HepG2 (cell line): ENCODE measurements around the gene STK11. TPM values are rescaled to one million over a fixed set of nuclear protein-coding genes. Genes with fewer than 3 reads are reported as not detected.
A peak's percentile ranks its signal among the peaks of the same experiment; 100 is the strongest.

Experiments used
- ARHGAP35 ChIP-seq: sonication (generic); formaldehyde crosslinking; IDR thresholded peaks from 2 replicates; pipeline ENCODE4 v1.9.0; 2022; ENCODE audit warnings: mild to moderate bottlenecking, inconsistent platforms, moderate library complexity, missing genetic modification reagents, borderline replicate concordance
- BCL6 ChIP-seq: IDR thresholded peaks from 2 replicates; pipeline ENCODE4 v1.6.1; 2016; ENCODE audit warnings: missing genetic modification reagents, missing compliant biosample characterization
- FOXO1 ChIP-seq: sonication (generic); formaldehyde crosslinking; IDR thresholded peaks from 2 replicates; pipeline ENCODE4 v1.4.0; 2020; ENCODE audit warnings: missing genetic modification reagents
- HHEX ChIP-seq: IDR thresholded peaks from 2 replicates; pipeline ENCODE4 v1.6.1; 2016; ENCODE audit warnings: control low read depth
- KAT7 ChIP-seq: IDR thresholded peaks from 2 replicates; pipeline ENCODE4 v1.6.1; 2018; ENCODE audit warnings: borderline replicate concordance, missing compliant biosample characterization
- PLSCR1 ChIP-seq: sonication (generic); formaldehyde crosslinking; IDR thresholded peaks from 2 replicates; pipeline ENCODE4 v1.5.0; 2020; ENCODE audit warnings: missing genetic modification reagents, mild to moderate bottlenecking, borderline replicate concordance
- SAP130 ChIP-seq: IDR thresholded peaks from 2 replicates; pipeline ENCODE4 v1.6.1; 2016; ENCODE audit warnings: low read depth
- SP4 ChIP-seq: sonication (generic); formaldehyde crosslinking; IDR thresholded peaks from 2 replicates; pipeline ENCODE4 v1.8.1; 2023; ENCODE audit warnings: mild to moderate bottlenecking, missing genetic modification reagents
- SPEN ChIP-seq: sonication (generic); formaldehyde crosslinking; IDR thresholded peaks from 2 replicates; pipeline ENCODE4 v1.5.1; 2020; ENCODE audit warnings: low read depth, mild to moderate bottlenecking, missing genetic modification reagents
- TAF15 ChIP-seq: fragments of 200-400 bp; formaldehyde crosslinking; IDR thresholded peaks from one replicate; pipeline ENCODE4 v1.6.1; 2018; ENCODE audit warnings: mild to moderate bottlenecking, low read depth, low read length; ENCODE audit not compliant: poor library complexity, severe bottlenecking
- THAP11 ChIP-seq: IDR thresholded peaks from 2 replicates; pipeline ENCODE4 v1.6.1; 2016; ENCODE audit warnings: missing biosample characterization, missing genetic modification reagents
- ZNF264 ChIP-seq: sonication (generic); formaldehyde crosslinking; IDR thresholded peaks from 2 replicates; pipeline ENCODE4 v1.4.0; 2020; ENCODE audit warnings: missing genetic modification reagents
- ZNF496 ChIP-seq: sonication (generic); formaldehyde crosslinking; IDR thresholded peaks from 2 replicates; pipeline ENCODE4 v1.8.1; 2023; ENCODE audit warnings: mild to moderate bottlenecking, moderate library complexity, missing genetic modification reagents; ENCODE audit not compliant: insufficient replicate concordance
- ZNF549 ChIP-seq: sonication (generic); formaldehyde crosslinking; IDR thresholded peaks from 2 replicates; pipeline ENCODE4 v1.5.0; 2020; ENCODE audit warnings: missing genetic modification reagents
- ZNF615 ChIP-seq: sonication (generic); formaldehyde crosslinking; IDR thresholded peaks from 2 replicates; pipeline ENCODE4 v1.5.0; 2020; ENCODE audit warnings: mild to moderate bottlenecking, missing genetic modification reagents, borderline replicate concordance
- ZNF773 ChIP-seq: sonication (generic); formaldehyde crosslinking; IDR thresholded peaks from 2 replicates; pipeline ENCODE4 v1.4.0; 2020; ENCODE audit warnings: missing genetic modification reagents, borderline replicate concordance
- ZXDC ChIP-seq: sonication (generic); formaldehyde crosslinking; IDR thresholded peaks from 2 replicates; pipeline ENCODE4 v1.5.0; 2020; ENCODE audit warnings: mild to moderate bottlenecking, missing genetic modification reagents
- polyA plus RNA-seq, 8 experiments: library from polyadenylated mRNA; depleted of rRNA in 3 of 8; stranded (reverse) in 7 of 8; unstranded in 1 of 8; fragments of >200 nt; fragmentation: Illumina TruSeq in 4 of 8; extraction: Trizol in 4 of 8; gene quantifications; 2 replicates each; pipeline versions ENCODE4 v1.2.1 to v1.2.3, GENCODE V29; 2011 to 2016; ENCODE audit warnings: low read depth in 4 of 8, missing spikeins in 1 of 8, mixed read lengths in 1 of 8; ENCODE audit not compliant: insufficient read depth in 1 of 8
- total RNA-seq, 5 experiments: library from RNA; depleted of rRNA; stranded (reverse); fragments of >200 nt; fragmentation: Illumina TruSeq; extraction: Trizol; gene quantifications; 2 replicates each; pipeline ENCODE4 v1.2.3, GENCODE V29; 2016; ENCODE audit warnings: low read depth in 1 of 5
- TF ChIP-seq, protein P1 (sequence below): sonication (generic); formaldehyde crosslinking; IDR thresholded peaks from 2 replicates; pipeline ENCODE4 v1.4.0; 2020; ENCODE audit warnings: low read depth, missing genetic modification reagents
- TF ChIP-seq, protein P2 (sequence below): sonication (generic); formaldehyde crosslinking; IDR thresholded peaks from 2 replicates; pipeline ENCODE4 v1.4.0; 2020; ENCODE audit warnings: missing genetic modification reagents, borderline replicate concordance
- TF ChIP-seq, protein P3 (sequence below): IDR thresholded peaks from 2 replicates; pipeline ENCODE4 v1.6.1; 2016; ENCODE audit warnings: missing genetic modification reagents, missing compliant biosample characterization

Gene STK11
- total and polyA plus RNA-seq, 2 of the 13 experiments (the other 11 are each of a cell fraction or from before 2014, with no cell fraction given) = 27.5 to 43.6 TPM

- TF ChIP-seq, protein P1, sequence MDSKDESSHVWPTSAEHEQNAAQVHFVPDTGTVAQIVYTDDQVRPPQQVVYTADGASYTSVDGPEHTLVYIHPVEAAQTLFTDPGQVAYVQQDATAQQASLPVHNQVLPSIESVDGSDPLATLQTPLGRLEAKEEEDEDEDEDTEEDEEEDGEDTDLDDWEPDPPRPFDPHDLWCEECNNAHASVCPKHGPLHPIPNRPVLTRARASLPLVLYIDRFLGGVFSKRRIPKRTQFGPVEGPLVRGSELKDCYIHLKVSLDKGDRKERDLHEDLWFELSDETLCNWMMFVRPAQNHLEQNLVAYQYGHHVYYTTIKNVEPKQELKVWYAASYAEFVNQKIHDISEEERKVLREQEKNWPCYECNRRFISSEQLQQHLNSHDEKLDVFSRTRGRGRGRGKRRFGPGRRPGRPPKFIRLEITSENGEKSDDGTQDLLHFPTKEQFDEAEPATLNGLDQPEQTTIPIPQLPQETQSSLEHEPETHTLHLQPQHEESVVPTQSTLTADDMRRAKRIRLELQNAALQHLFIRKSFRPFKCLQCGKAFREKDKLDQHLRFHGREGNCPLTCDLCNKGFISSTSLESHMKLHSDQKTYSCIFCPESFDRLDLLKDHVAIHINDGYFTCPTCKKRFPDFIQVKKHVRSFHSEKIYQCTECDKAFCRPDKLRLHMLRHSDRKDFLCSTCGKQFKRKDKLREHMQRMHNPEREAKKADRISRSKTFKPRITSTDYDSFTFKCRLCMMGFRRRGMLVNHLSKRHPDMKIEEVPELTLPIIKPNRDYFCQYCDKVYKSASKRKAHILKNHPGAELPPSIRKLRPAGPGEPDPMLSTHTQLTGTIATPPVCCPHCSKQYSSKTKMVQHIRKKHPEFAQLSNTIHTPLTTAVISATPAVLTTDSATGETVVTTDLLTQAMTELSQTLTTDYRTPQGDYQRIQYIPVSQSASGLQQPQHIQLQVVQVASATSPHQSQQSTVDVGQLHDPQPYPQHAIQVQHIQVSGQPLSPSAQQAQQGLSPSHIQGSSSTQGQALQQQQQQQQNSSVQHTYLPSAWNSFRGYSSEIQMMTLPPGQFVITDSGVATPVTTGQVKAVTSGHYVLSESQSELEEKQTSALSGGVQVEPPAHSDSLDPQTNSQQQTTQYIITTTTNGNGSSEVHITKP = 0 out of 2 replicates have a peak, but pooled peaks have one; percentile 14
- TF ChIP-seq ZNF549 (CRISPR knock-in tag) (no peak), ZXDC (CRISPR knock-in tag) (0 out of 2 replicates have a peak, but pooled peaks have one; percentile 44), PLSCR1 (0 out of 2 replicates have a peak, but pooled peaks have one; percentile 34), SPEN (CRISPR knock-in tag) (peak; percentile 40; the same call in 1 of the 2 replicates), SAP130 (peak; percentile 72), HHEX (CRISPR knock-in tag) (no peak), ARHGAP35 (CRISPR knock-in tag) (0 out of 2 replicates have a peak, but pooled peaks have one; percentile 35), ZNF264 (CRISPR knock-in tag) (no peak), ZNF615 (CRISPR knock-in tag) (no peak), FOXO1 (CRISPR knock-in tag) (no peak), KAT7 (CRISPR knock-in tag) (no peak), TAF15 (peak; percentile 37), BCL6 (CRISPR knock-in tag) (peak; percentile 28), ZNF773 (no peak), THAP11 (CRISPR knock-in tag) (no peak; the same call in 1 of the 2 replicates), SP4 (CRISPR knock-in tag) (0 out of 2 replicates have a peak, but pooled peaks have one; percentile 36), ZNF496 (no peak)
- TF ChIP-seq, protein P2, sequence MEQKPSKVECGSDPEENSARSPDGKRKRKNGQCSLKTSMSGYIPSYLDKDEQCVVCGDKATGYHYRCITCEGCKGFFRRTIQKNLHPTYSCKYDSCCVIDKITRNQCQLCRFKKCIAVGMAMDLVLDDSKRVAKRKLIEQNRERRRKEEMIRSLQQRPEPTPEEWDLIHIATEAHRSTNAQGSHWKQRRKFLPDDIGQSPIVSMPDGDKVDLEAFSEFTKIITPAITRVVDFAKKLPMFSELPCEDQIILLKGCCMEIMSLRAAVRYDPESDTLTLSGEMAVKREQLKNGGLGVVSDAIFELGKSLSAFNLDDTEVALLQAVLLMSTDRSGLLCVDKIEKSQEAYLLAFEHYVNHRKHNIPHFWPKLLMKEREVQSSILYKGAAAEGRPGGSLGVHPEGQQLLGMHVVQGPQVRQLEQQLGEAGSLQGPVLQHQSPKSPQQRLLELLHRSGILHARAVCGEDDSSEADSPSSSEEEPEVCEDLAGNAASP = peak; percentile 86
- TF ChIP-seq, protein P3, sequence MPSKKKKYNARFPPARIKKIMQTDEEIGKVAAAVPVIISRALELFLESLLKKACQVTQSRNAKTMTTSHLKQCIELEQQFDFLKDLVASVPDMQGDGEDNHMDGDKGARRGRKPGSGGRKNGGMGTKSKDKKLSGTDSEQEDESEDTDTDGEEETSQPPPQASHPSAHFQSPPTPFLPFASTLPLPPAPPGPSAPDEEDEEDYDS (CRISPR knock-in tag) = 0 out of 2 replicates have a peak, but pooled peaks have one; percentile 17
These were observed 56.4 kb downstream of the STK11 start (continued) for GRCh38 chr19:1261798-1262622.
